OCI-LY7 (cell line): ENCODE measurements around the gene RAP1A. TPM values are rescaled to one million over a fixed set of nuclear protein-coding genes. Genes with fewer than 3 reads are reported as not detected.

Experiments
- Bru-seq: library from RNA; stranded (reverse); fragments of 400-500 nt; gene quantifications from one replicate; lab custom pipeline; 2021; lab: Mats Ljungman, UMichigan
- BruChase-seq, 2 experiments: library from RNA; stranded (reverse); fragments of 400-500 nt; gene quantifications; one replicate each; lab custom pipeline; 2021; lab: Mats Ljungman, UMichigan
- BruUV-seq: library from RNA; stranded (reverse); fragments of 400-500 nt; replicated peaks from 2 replicates; lab custom pipeline; 2021; lab: Mats Ljungman, UMichigan
- CTCF ChIA-PET: fragments of 300-600 bp; sonication (Branson Sonifier 250); formaldehyde crosslinking; loops from one replicate; lab custom pipeline; 2022; ENCODE audit warnings: antibody characterized with exemption; ENCODE audit not compliant: unreplicated experiment; lab: Charles Lee
- POLR2A ChIA-PET: fragments of 300-600 bp; sonication (Branson Sonifier 250); formaldehyde crosslinking; loops from one replicate; lab custom pipeline; 2022; ENCODE audit warnings: antibody characterized with exemption; lab: Charles Lee
- DNase-seq: peaks from one replicate; pipeline ENCODE4 v3.0.0-alpha.2; 2015; ENCODE audit warnings: low spot score
- H2AFZ ChIP-seq: fragments of 200-600 bp; sonication (generic), shearing (Covaris generic); 2 replicates; pipeline ENCODE4 v1.6.1; 2014; ENCODE audit warnings: mild to moderate bottlenecking, antibody characterized with exemption, low read length, moderate library complexity
- H3K27ac ChIP-seq: fragments of 200-600 bp; sonication (generic); 2 replicates; pipeline ENCODE4 v1.5.1; 2014; ENCODE audit warnings: mixed run types, low read depth, mild to moderate bottlenecking, moderate library complexity, low read length, inconsistent platforms; ENCODE audit not compliant: poor library complexity, severe bottlenecking
- H3K36me3 ChIP-seq: fragments of 200-600 bp; sonication (generic); 2 replicates; pipeline ENCODE4 v1.6.1; 2014; ENCODE audit warnings: mild to moderate bottlenecking, antibody characterized with exemption, low read length, moderate library complexity, mixed read lengths; ENCODE audit not compliant: insufficient read depth
- H3K4me1 ChIP-seq: fragments of 200-600 bp; sonication (generic); 2 replicates; pipeline ENCODE4 v1.5.1; 2014; ENCODE audit warnings: mild to moderate bottlenecking, low read length; ENCODE audit not compliant: insufficient read depth, poor library complexity, severe bottlenecking
- H3K4me2 ChIP-seq: fragments of 200-600 bp; sonication (generic); 2 replicates; pipeline ENCODE4 v1.6.1; 2014; ENCODE audit warnings: mild to moderate bottlenecking, low read length
- H3K4me3 ChIP-seq: fragments of 200-600 bp; sonication (generic); 2 replicates; pipeline ENCODE4 v1.5.1; 2014; ENCODE audit warnings: mild to moderate bottlenecking, low read depth, low read length; ENCODE audit not compliant: poor library complexity, severe bottlenecking
- H3K79me2 ChIP-seq: fragments of 200-600 bp; sonication (generic); 2 replicates; pipeline ENCODE4 v1.6.1; 2016; ENCODE audit warnings: low read depth, mild to moderate bottlenecking, low read length, moderate library complexity, mixed read lengths; ENCODE audit not compliant: insufficient read depth
- H3K9me2 ChIP-seq: fragments of 200-600 bp; sonication (generic); 2 replicates; pipeline ENCODE4 v1.6.1; 2016; ENCODE audit warnings: mild to moderate bottlenecking, low read length, mixed read lengths; ENCODE audit not compliant: insufficient read depth
- H3K9me3 ChIP-seq: fragments of 200-600 bp; sonication (generic); 2 replicates; pipeline ENCODE4 v1.6.1; 2014; ENCODE audit warnings: mild to moderate bottlenecking, mixed run types, low read length, mixed read lengths
- H4K20me1 ChIP-seq: fragments of 200-600 bp; sonication (generic); 2 replicates; pipeline ENCODE4 v1.6.1; 2014; ENCODE audit warnings: mild to moderate bottlenecking, antibody characterized with exemption, low read length, moderate library complexity, mixed read lengths; ENCODE audit not compliant: insufficient read depth
- EZH2phosphoT487 ChIP-seq: fragments of 200-600 bp; sonication (generic); IDR thresholded peaks from 2 replicates; pipeline ENCODE4 v1.6.1; 2018; ENCODE audit warnings: low read depth, borderline replicate concordance, mild to moderate bottlenecking, mixed run types, antibody characterized with exemption, low read length, moderate library complexity, mixed read lengths
- intact Hi-C: fragments of 100-400 bp; cut with micrococcal nuclease; formaldehyde crosslinking; loops from one replicate; pipeline ENCODE4 v1.10.0; 2022; ENCODE audit not compliant: unreplicated experiment
- long read RNA-seq: library from polyadenylated mRNA; stranded (forward); transcript quantifications from one replicate; pipeline ENCODE4 v2.0.0, GENCODE V29; 2022
- total RNA-seq, 2 experiments: library from RNA; depleted of rRNA in 1 of 2; stranded (reverse); fragments of >200 nt in 1 of 2; shearing (Covaris generic) in 1 of 2; gene quantifications; 2 replicates each; pipeline ENCODE4 v1.2.3, GENCODE V29; 2014 to 2022
- TF ChIP-seq, protein P1 (sequence below): fragments of 200-600 bp; sonication (generic); conservative IDR thresholded peaks from 2 replicates; pipeline ENCODE4 v1.5.1; 2014; ENCODE audit warnings: mild to moderate bottlenecking, antibody characterized with exemption, low read length, moderate library complexity, mixed read lengths

RAP1A gene
- 8.5 and 10.4 TPM in 2 replicates for total RNA-seq (2014; rRNA removed; shearing (Covaris generic))
- 72.0 and 86.3 TPM in 2 replicates for total RNA-seq (2022)
- Bru-seq, nascent RNA = percentile 89 among the genes with signal in this experiment
- percentile 84 among the genes with signal in this experiment for BruChase-seq, experiment 1, labeled RNA remaining after a 6-hour chase
- BruChase-seq, experiment 2, labeled RNA remaining after a 2-hour chase = percentile 78 among the genes with signal in this experiment
- long read RNA-seq, full-length matches to known transcripts = 7 of 19 reads
- long read RNA-seq, partial matches to known transcripts = 3 of 19 reads
- long read RNA-seq, other reads (novel, unspliced or antisense) = 9 of 19 reads

DNA sequence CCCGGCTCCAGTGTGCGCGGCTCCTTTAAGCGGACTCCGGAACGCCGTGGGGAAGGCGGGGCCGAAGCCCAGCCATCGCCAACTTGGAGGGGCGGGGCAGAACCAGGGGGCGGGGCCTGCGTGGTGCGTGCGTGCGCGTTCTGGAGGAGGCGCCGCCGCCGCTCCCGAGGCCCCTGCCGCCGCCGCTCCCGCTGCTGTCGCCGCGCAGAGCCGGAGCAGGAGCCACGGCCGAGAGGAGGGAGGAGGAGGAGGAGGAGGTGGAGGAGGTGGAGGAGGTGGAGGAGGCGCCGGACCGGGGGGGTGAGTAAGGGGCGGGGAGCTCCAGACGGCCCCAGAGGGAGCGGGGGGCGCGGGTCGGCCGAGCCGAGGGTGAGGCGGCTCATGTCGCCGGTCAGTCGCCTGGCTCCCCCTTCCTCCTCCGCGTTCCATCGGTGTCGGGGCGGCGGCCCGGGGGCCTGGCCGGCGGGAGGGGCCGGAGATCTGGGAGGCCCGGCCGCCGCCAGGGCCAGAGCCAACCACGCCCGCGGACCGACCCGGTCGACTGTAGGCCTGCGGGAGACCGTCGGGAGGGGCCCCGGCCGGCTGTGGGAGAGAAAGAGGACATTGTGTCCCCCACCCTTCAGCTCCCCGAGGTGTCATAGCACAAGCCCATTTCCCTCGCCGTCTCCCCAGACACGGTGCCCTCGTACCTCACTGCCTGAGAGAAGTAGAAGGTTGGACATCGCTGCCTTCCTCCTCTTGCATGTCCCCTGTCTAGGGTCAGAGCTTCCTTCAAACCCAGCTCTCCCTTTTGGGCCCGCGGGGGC lies at the start of gene RAP1A:
RAP1A (plus strand) TSS at position 155 of the 806 bp plus-strand sequence. CDS start 71,572 bp downstream, outside the sequence.
- Histone ChIP-seq H2AFZ (peak within 1 kb of the TSS; percentile 74; the same call in 1 of the 2 replicates), H4K20me1 (peaks cover 21% of the 10 kb centered on the region; the same call in 1 of the 2 replicates), H3K4me2 (peak within 1 kb of the TSS; percentile 79), H3K36me3 (peaks cover 24% of the 10 kb centered on the region), H3K27ac (peak within 1 kb of the TSS; percentile 53), H3K4me1 (peaks cover 79% of the 10 kb centered on the region), H3K9me3 (no peaks in the 10 kb centered on the region), H3K79me2 (peaks cover 50% of the 10 kb centered on the region), H3K9me2 (no peaks in the 10 kb centered on the region), H3K4me3 (peak within 1 kb of the TSS; percentile 94)
- intact Hi-C loops = loop anchor here (10.0 kb wide), 3 partner anchors 135 to 745 kb away; partner anchors contain the start of genes CD53 and DDX20
- POLR2A ChIA-PET = interaction anchor here (0.6 to 6.3 kb wide), 14 partner anchors 8 to 985 kb away, joined by 3 to 93 read pairs (median 4); no protein-coding TSS in a partner anchor
- peak; percentile 92 for DNase-seq
- BruUV-seq = no TSS peak
- CTCF ChIA-PET = interaction anchor here (0.6 to 1.0 kb wide), 4 partner anchors 19 to 141 kb away, joined by 3 to 6 read pairs (median 4); no protein-coding TSS in a partner anchor
- TF ChIP-seq EZH2phosphoT487 = no peak
- TF ChIP-seq, protein P1, sequence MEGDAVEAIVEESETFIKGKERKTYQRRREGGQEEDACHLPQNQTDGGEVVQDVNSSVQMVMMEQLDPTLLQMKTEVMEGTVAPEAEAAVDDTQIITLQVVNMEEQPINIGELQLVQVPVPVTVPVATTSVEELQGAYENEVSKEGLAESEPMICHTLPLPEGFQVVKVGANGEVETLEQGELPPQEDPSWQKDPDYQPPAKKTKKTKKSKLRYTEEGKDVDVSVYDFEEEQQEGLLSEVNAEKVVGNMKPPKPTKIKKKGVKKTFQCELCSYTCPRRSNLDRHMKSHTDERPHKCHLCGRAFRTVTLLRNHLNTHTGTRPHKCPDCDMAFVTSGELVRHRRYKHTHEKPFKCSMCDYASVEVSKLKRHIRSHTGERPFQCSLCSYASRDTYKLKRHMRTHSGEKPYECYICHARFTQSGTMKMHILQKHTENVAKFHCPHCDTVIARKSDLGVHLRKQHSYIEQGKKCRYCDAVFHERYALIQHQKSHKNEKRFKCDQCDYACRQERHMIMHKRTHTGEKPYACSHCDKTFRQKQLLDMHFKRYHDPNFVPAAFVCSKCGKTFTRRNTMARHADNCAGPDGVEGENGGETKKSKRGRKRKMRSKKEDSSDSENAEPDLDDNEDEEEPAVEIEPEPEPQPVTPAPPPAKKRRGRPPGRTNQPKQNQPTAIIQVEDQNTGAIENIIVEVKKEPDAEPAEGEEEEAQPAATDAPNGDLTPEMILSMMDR = no peak

DNA sequence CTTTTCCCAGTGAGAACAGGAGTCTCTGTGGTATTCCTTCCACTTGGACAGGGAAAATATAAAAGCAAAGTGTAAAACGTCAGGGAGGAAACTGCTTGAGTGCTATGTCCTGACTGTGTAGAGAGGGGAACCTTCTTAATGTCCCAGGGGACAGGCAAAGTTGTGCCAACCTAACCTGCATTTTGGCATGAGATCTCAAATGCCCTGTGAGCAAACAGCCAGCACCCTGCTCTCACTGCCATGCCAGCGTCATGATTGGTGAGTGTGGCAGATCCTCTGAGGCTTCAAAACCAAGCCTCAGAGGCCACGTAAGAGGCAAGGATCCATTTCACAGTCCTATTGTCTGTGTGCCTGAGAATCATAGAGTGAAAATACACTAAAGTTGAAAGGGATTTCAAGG lies 49.7 kb upstream of the RAP1A start:
- H3K4me1 ChIP-seq = peaks cover 6% of the 10 kb centered on the region
- H3K79me2 ChIP-seq = no peaks in the 10 kb centered on the region
- no peak overlapping the region for H3K4me2 ChIP-seq
- no peaks in the 10 kb centered on the region for H3K9me3 ChIP-seq
- H3K27ac ChIP-seq = no peak overlapping the region
- H3K36me3 ChIP-seq = no peaks in the 10 kb centered on the region
- ChIA-PET POLR2A (interaction anchor here (1.0 kb wide), 1 partner anchor 9 kb away, joined by 3 read pairs; no protein-coding TSS in a partner anchor), CTCF (no interaction called here)
- TF ChIP-seq, protein P1 = no peak
- TF ChIP-seq EZH2phosphoT487 = no peak
- BruUV-seq = no TSS peak
- no peaks in the 10 kb centered on the region for H4K20me1 ChIP-seq
- intact Hi-C loops = loop anchor here (5.0 kb wide), 1 partner anchor 87 kb away; no protein-coding TSS in a partner anchor
- H3K9me2 ChIP-seq = no peaks in the 10 kb centered on the region
- H3K4me3 ChIP-seq = no peak overlapping the region
- peak overlapping the region; percentile 68; the same call in 1 of the 2 replicates for H2AFZ ChIP-seq
- DNase-seq = no peak
